GM21367 (cell line): ENCODE data around the gene NR4A1.

Experiments
- ATAC-seq: cut with Tn5 transposase; IDR thresholded peaks from one replicate; pipeline ENCODE4 v1.9.1; 2021; ENCODE audit not compliant: unreplicated experiment

Gene NR4A1

DNA sequence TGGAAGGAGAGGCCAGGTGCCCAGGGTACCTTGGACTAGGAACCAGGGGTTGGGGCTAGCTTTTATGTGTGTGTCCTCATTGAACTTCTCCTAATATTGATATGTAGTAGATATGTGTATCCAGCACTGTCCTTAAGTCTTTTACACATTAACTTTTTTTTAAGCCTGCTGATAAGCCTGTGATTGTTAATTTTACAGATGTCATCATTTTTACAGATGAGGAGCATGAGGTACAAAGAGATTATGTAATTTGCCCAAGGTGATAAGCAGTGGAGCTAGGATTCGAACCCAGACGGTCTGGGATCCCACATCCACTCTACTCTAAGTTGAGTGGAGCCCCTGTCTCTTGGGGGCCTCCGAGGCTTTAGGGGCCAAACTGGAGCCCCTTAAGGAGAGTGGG, 10.2 kb upstream of the NR4A1 start:
- ATAC-seq: no peak

DNA sequence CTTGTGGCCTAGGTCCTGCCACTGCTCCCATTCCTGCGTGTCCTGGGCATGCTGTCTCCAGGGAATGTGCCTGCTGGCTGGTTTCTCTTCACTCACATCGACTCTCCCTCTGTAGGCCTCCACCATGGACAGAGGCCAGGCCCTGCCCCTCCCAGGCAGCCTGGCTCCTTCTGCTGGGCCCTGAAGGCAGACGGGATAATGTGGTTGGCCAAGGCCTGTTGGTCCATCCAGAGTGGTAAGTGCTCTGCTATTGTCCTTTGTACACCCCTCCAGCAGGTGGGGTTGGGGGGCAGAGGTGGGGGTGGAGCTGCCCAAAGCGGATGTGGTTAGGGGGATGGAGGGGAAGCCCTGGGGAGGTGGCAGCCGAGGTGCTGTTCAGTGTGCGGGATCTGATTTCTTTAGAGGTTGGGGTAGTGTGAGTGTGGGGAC, 9.5 kb upstream of the NR4A1 start:
- no peak for ATAC-seq

DNA sequence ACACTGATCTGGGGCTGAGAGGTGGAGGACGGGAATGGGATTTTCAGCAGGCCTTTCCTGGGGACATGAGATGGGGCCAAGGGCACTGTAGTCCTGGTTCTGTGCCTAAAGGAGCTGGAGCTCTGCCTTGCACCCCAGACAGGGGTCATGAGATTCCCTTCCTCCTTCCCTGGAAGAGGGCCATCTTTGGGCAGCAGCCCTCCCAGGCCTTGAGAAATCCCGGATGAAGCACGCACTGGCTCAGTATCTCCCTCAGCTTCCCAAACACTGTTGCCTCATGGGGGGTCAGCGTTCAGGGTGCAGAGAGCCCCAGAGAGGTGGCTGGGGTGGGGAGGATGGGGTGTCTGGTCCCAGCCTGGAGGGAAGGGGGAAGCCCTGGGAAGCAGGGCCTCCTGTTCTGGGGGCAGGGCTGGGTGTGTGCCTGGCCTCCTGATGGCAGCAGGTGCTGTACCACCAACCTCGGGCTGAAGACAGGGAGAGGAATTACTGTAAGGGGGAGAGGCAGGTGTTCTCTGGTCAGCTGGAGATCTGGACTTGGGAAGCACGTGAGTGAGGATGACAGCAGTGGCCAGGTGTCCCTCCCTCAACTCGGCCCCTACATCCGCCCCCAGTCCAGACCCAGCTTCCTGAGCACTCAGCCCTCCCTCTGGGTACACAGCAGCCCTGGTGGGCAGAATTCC, 8.4 kb upstream of the NR4A1 start:
- ATAC-seq: no peak

DNA sequence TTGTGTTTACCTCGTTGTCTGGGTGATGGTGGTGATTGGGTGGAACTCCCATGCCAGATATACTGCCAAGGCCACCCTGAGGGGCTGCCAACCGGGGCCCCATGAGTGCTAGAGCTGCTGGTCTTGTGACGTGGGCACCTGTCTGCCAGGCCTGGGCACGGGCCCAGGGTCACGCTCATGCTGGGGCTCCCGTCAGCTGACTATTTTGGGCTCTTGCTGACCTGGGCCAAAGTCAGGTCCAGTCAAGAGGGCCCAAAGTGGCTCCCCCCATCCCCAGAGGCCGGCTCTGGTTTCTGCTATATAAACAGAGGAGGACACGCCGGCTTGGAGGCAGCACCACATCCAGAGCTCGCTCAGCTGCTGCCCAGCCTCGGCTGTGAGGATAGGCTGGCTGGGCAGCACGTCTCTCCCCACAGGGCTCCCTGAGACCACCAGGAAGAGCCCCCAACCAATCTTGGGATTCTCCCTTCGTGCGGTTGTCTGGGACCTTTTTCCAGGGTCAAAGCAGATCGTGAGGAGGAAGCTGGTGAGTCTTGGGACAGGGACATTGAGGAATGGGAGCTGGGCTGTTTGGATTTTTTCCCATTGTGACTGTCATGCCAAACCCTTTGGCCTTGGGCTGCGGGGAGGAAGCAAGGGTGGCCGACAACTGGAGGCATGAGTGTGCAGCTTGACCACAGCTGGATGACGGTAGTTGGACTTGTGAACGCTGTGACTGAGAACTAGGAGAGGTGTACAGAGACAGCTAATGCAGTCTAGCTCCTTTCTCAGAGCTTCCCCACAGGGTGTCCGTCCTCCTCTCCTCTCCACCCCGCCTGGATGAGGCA, 7.6 kb upstream of the NR4A1 start:
- no peak for ATAC-seq

DNA sequence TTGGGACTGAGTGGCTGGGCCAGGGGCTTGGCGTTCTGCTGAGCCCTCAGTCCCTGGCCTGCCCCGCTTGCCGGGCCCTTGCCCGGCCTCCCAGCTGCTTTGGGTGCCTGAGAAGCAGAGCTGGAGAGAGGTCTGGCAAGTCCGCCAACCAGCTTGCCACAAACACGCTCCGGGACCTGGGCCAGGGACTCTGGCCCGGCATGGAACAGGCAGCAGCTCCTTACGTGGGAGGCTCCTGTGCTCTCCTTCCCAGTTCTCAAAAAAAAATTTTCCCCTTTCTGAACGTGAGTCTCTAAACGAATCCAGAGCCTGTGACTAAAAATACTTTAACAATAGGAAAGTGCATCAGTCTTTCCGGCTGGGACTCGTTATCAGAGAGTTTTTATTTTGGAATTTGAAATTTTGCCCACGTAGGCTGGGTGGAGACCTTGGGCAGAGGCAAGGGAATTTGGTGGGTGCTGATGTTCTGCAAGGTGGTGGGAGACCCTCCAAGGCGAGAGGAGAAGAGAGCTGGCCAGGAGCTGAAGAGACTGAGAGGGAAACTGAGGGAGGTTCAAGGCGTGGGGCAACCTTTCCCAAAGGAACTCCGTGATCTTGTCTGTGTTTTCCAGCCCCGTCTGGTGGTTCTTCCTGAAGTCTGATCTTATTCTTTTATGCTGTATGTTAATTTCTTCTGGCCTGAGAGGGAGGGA, 6.8 kb upstream of the NR4A1 start:
- no peak for ATAC-seq

DNA sequence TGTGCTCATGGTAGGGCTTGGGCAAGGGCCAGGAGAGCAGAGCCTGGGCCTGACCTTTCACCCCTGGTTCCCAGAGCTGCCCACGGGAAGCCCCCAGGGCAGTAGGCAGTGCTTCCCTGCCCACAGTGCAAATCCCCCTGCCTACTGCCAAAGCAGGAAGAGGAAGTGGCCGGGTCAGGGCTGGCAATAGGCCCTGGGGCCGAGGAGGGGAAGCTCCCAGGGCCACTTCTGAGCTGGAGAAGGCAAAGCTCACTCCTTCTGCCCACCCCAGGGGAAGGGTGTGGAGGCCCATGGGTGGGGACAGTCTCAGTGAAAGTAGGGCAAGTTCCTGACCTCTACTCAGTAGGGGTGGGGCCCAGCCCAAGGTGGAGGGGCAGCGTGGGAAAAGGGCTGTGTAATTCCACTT, 5.4 kb upstream of the NR4A1 start:
- ATAC-seq: no peak

DNA sequence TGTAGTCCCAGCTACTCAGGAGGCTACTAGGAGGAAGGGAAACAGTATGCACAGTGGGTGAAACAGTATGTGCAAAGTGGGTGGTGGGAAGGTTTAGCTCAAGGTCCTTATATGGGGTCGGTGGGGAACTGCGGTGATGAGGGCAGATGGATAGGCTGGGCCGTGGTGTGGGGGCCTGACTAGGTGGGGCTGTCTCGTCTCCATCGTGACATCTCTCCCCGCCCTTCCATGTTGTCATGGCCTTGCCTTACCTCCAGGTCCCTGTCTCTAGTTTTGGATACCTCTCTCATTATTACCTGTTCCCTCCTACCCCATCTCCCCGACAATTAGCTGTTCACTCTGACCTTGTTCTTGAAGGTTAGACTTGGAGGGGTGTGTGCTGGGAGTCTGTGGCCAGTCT, 4.4 kb upstream of the NR4A1 start:
- no peak for ATAC-seq

DNA sequence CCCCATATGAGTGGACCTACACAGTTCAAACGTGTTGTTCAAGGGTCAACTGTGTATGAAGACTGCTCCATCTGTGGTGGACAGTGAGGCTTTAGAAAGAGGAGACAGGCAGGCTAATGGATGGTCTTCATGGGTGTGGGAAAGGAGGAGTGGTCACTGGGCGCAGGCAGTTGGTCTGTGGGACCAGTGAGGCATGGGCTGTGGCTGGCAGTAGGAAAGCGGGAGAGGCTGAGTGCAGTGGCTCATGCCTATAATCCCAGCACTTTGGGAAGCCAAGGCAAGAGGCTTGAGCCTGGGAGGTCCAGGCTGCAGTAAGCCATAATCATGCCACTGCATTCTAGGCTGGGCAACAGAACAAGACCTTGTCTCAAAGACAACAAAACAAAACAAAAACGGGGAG, 2.0 kb upstream of the NR4A1 start:
- no peak for ATAC-seq

DNA sequence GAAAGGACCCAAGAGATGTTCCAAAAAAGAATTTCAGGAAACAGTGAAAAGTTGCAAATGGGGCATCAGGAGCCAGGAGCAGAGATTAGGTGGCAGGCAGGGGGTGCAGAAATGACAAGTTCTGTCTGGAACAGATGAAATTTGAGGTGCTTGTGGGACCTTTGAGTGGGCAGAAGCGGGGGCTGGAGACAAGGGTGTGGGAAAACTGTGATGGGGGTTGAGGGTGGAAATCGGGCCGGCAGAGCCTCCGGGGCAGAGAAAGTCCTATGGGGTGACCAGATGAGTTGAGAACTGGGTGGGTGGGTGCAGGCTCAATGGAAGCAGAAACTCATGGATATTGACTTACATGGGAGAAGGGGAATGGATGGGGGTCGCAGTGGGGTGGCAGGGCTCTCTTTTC, 1.6 kb upstream of the NR4A1 start:
- ATAC-seq: no peak

DNA sequence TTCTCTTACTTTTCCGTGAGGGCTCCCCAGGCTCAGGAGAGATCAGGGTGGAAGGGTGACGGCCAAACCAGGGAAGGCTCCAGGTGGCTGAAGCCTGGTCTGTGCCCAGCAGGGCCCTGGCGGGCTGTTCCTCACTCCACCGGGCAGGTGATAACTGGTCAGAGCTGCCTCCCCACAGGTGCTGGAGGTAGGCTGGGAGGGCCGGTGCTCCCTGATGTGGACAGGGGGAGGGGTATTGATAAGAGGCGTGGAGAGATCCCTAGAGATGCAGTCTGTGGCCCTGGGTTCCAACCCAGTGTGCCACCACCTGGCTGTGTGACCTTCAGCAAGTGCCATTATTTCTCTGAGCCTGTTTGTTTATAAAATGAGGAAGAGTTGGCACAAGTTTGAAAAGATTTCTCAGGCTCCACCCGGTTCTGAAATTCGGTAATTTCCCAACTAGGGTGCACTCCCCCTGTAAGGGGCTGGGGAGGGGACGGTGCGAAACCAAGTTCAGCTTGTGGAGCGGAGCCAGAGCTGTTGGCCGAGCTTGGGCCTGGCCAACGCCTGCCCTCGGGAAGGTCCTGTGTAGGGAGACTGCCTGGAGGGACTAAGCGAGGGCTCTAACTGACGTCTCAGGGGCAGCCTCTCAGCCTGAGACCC, 1.0 kb upstream of the NR4A1 start:
- ATAC-seq: no peak

DNA sequence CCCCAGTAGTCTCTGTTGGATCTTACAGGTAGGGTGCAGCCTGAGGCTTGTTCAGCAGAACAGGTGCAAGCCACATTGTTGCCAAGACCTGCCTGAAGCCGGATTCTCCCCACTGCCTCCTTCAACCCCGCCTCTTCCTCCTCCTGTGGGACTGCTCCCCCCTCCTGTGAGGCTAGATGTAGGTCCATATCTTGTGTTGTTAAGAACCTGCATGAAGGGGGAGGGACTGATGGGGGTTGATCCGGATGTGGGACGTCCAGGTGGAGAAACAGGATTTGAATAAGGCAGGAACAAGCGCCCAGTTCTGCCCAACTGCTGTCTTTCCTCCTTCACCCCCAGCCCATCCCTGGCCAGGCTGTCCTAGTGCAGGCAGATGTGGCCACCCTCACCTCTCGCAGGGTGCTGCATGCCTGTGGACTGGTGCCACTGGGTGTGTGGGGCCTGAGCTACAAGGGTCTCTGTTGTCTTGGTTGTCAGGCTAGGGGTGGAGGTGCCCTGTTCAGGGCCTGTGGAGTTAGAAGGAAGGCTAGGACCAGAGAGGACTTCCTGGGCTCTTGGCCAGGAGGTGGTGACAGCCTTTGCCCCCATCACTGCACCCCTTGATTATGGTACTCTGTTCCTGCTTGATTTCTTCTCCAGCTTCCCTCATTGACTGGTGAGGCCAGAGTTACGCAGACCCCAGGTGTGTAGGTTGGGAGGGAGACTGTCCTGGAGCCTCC, 1.4 kb downstream of the NR4A1 start:
- no peak for ATAC-seq

DNA sequence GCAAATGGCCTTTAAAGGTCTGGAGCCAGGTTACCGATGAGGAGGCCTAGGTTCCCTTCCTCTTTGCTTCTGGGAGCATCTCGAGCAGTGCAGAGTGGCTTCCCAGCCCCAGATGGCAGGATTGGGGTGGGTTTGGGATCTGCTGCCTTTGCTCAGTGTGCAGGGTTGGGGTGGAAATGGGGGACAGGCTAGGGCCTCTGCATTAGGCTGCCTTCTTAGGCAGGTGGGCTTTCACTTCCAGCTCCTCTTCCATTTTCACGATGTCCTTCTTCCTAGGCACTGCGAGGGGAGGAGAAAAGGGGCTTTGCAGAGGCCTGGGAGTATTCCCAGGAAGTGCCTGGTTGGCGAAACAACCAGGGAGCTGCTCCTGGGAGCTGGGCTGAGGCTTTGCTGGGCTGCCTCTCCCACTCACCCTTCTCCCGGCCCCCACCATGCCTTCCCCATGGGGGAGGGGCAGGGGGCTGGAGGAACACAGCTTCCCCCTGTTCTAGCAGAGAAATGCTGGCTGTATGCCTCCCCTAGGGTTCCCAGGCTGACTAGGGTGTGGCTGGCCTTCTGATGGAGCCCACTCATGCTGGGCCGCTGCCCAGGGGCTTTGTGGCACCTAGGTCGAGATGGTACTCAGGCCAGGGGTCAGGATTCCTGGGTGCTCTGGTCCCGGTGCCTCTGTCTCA, 2.4 kb downstream of the NR4A1 start:
- no peak for ATAC-seq

DNA sequence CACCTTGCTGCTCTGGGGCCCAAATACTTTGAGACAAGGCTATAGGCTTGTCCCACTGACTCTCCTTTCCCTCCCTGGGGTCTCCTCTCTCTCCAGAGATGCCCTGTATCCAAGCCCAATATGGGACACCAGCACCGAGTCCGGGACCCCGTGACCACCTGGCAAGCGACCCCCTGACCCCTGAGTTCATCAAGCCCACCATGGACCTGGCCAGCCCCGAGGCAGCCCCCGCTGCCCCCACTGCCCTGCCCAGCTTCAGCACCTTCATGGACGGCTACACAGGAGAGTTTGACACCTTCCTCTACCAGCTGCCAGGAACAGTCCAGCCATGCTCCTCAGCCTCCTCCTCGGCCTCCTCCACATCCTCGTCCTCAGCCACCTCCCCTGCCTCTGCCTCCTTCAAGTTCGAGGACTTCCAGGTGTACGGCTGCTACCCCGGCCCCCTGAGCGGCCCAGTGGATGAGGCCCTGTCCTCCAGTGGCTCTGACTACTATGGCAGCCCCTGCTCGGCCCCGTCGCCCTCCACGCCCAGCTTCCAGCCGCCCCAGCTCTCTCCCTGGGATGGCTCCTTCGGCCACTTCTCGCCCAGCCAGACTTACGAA, 3.1 kb downstream of the NR4A1 start:
- no peak for ATAC-seq

DNA sequence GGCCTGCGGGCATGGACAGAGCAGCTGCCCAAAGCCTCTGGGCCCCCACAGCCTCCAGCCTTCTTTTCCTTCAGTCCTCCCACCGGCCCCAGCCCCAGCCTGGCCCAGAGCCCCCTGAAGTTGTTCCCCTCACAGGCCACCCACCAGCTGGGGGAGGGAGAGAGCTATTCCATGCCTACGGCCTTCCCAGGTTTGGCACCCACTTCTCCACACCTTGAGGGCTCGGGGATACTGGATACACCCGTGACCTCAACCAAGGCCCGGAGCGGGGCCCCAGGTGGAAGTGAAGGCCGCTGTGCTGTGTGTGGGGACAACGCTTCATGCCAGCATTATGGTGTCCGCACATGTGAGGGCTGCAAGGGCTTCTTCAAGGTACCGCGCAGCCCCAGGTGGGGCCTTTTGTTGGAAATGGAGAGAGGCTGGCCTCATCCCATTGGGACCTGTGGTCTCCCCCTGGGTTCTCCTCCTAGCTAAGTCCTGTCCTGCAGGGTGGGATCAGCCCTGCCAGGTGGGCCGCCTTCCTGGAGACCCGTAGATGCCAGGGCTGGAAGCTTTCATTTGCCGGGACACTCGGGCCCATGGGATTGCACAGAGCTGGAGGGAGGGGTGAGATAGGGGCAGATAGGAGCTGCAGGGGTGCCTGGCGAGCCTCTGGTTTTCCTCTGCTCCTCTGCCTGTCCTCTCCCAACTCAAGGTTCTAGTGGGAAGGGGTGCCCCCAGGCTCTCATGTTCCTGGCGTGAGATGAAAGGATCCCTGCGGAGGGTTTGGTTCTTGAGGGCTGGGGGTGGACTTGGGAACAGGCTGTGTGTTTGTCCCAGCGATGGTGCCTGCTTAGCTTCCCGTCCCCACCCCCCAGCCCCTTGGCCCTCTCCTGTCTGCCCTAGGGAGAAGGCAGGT, 3.8 kb downstream of the NR4A1 start:
- ATAC-seq: no peak

DNA sequence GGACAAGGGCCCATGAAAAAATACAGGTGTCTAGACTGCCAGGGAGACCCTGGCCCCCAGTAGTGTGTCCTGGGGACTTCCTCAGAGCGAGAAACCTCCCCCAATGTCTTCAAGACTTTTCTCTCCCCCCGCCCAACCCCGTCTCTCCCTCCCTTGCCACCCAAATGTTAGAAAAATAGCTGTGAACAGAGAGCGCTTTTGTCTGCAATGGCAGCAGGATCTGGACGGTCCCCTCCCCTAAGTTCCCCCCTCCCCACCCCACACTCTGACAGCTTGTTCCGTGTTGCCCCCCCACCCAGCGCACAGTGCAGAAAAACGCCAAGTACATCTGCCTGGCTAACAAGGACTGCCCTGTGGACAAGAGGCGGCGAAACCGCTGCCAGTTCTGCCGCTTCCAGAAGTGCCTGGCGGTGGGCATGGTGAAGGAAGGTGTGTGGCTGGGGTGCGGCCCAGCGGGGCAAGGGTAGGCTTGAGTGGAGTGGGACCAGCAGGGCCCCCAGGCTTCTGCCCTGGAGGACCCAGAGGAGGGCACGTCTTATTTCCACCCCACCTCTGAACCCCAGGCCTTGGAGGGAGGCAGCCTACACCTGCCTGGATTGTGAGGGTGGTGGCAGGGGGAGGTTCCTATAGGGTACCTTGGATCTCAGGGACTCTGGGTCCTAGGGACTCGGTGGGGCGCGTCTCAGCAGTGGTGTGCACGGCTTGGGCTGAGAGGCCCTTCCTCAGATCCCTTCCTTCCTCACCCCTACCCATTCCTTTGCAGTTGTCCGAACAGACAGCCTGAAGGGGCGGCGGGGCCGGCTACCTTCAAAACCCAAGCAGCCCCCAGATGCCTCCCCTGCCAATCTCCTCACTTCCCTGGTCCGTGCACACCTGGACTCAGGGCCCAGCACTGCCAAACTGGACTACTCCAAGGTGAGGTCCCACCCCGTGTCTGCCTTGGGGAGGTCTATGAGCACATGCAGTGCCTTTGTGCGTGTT, 4.8 kb downstream of the NR4A1 start:
- ATAC-seq: no peak

DNA sequence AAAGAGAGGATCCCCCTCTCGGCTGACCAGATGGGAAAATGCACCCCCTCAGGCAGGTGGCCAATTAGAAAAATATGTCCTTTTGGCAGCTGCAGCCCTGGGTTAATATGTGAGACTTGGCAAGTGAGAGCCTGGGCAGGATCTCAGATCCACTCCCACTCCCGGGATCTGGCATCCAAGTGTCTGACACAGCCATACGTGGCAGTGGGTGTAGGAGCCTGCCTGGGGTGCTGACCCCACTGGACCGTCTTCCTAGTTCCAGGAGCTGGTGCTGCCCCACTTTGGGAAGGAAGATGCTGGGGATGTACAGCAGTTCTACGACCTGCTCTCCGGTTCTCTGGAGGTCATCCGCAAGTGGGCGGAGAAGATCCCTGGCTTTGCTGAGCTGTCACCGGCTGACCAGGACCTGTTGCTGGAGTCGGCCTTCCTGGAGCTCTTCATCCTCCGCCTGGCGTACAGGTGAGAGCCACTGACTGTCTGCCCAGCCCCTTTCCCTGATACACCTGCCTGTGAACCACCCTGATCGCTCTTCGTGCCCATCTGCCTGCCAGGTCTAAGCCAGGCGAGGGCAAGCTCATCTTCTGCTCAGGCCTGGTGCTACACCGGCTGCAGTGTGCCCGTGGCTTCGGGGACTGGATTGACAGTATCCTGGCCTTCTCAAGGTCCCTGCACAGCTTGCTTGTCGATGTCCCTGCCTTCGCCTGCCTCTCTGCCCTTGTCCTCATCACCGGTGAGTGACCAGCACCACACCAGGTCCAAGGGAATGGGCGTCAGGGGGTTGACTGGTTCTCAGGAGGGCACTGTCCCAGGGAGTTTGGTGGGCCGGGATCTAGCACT, 5.8 kb downstream of the NR4A1 start:
- no peak for ATAC-seq
